SK-N-SH (cell line): ENCODE measurements around the gene CHST3. TPM values are rescaled to one million over a fixed set of nuclear protein-coding genes. Genes with fewer than 3 reads are reported as not detected.

ENCODE experiments used
- CTCF ChIA-PET: fragments of 300-600, 350-600 bp; formaldehyde crosslinking; extraction: SDS; loops from one replicate; lab custom pipeline; 2021; lab: Yijun Ruan, JAX
- POLR2A ChIA-PET: fragments of 350-600 bp; sonication (Branson Sonifier 250); formaldehyde crosslinking; extraction: SDS; loops from one replicate; lab custom pipeline; 2020; ENCODE audit warnings: antibody characterized with exemption, inconsistent platforms; lab: Yijun Ruan, JAX
- DNase-seq: peaks from one replicate; pipeline ENCODE4 v3.0.0; 2012
- H2AFZ ChIP-seq: fragments of 200-600 bp; sonication (generic); 2 replicates; pipeline ENCODE4 v1.8.1; 2016; ENCODE audit warnings: antibody characterized with exemption, mild to moderate bottlenecking, low read depth
- H3F3A ChIP-seq: fragments of 200-600 bp; sonication (generic); replicated peaks from 2 replicates; pipeline ENCODE3; 2016; ENCODE audit warnings: antibody characterized with exemption, mild to moderate bottlenecking; ENCODE audit not compliant: insufficient read depth
- H3K27ac ChIP-seq, 2 experiments: fragments of 200-500 bp in 1 of 2; fragments of 200-600 bp in 1 of 2; sonication (Bioruptor generic) in 1 of 2; sonication (generic), shearing (Covaris generic) in 1 of 2; 2 replicates each; pipeline versions ENCODE4 v1.5.1 to v1.6.1; 2014 to 2016; ENCODE audit warnings: low read depth in 2 of 2, inconsistent platforms in 1 of 2, low read length in 1 of 2, mild to moderate bottlenecking in 1 of 2, mixed read lengths in 1 of 2
- H3K27me3 ChIP-seq: fragments of 200-600 bp; sonication (generic), shearing (Covaris generic); 2 replicates; pipeline ENCODE4 v1.6.1; 2016; ENCODE audit warnings: mixed run types; ENCODE audit not compliant: insufficient read depth
- H3K36me3 ChIP-seq, 2 experiments: fragments of 200-500 bp in 1 of 2; fragments of 200-600 bp in 1 of 2; sonication (Bioruptor generic) in 1 of 2; sonication (generic) in 1 of 2; replicated peaks in 1 of 2; 2 replicates each; pipeline versions ENCODE3 to v1.5.1; 2014 to 2016; ENCODE audit warnings: low read length in 1 of 2, mild to moderate bottlenecking in 1 of 2; ENCODE audit not compliant: insufficient read depth in 2 of 2, control insufficient read depth in 1 of 2
- H3K4me1 ChIP-seq, 2 experiments: fragments of 200-500 bp in 1 of 2; fragments of 200-600 bp in 1 of 2; sonication (Bioruptor generic) in 1 of 2; sonication (generic), shearing (Covaris generic) in 1 of 2; 2 replicates each; pipeline versions ENCODE4 v1.5.1 to v1.6.1; 2014 to 2016; ENCODE audit warnings: low read depth in 1 of 2, low read length in 1 of 2, mixed run types in 1 of 2; ENCODE audit not compliant: insufficient read depth in 2 of 2, control insufficient read depth in 1 of 2
- H3K4me2 ChIP-seq: fragments of 200-600 bp; sonication (generic), shearing (Covaris generic); 2 replicates; pipeline ENCODE4 v1.6.1; 2017; ENCODE audit warnings: mixed run types
- H3K4me3 ChIP-seq, 2 experiments: fragments of 200-500 bp in 1 of 2; fragments of 200-600 bp in 1 of 2; sonication (Bioruptor generic) in 1 of 2; sonication (generic), shearing (Covaris generic) in 1 of 2; 2 replicates each; pipeline versions ENCODE4 v1.5.1 to v1.8.1; 2014 to 2016; ENCODE audit warnings: low read depth in 2 of 2, inconsistent platforms in 1 of 2, low read length in 1 of 2, mild to moderate bottlenecking in 1 of 2, mixed read lengths in 1 of 2, moderate library complexity in 1 of 2
- H3K79me2 ChIP-seq: fragments of 200-600 bp; sonication (generic); 2 replicates; pipeline ENCODE4 v1.8.1; 2017; ENCODE audit warnings: mild to moderate bottlenecking; ENCODE audit not compliant: insufficient read depth
- H3K9ac ChIP-seq: fragments of 200-600 bp; sonication (generic); 2 replicates; pipeline ENCODE4 v1.6.1; 2017; ENCODE audit warnings: mixed run types
- H3K9me2 ChIP-seq: fragments of 200-600 bp; sonication (generic); 2 replicates; pipeline ENCODE4 v1.6.1; 2017; ENCODE audit warnings: mixed run types
- H3K9me3 ChIP-seq: fragments of 200-600 bp; sonication (generic); 2 replicates; pipeline ENCODE4 v1.6.1; 2017; ENCODE audit warnings: mixed run types, mild to moderate bottlenecking, moderate library complexity
- H4K20me1 ChIP-seq: fragments of 200-600 bp; sonication (generic); 2 replicates; pipeline ENCODE4 v1.6.1; 2017; ENCODE audit warnings: mild to moderate bottlenecking, mixed run types; ENCODE audit not compliant: insufficient read depth
- EP300 ChIP-seq, 2 experiments: IDR thresholded peaks; 2 replicates each; pipeline versions ENCODE4 v1.4.0 to v1.6.1; 2012; ENCODE audit warnings: borderline replicate concordance in 1 of 2, low read depth in 1 of 2, low read length in 1 of 2
- EZH2phosphoT487 ChIP-seq: fragments of 200-600 bp; sonication (generic); IDR thresholded peaks from 2 replicates; pipeline ENCODE4 v1.6.1; 2017; ENCODE audit warnings: low read depth, mixed run types, mild to moderate bottlenecking, antibody characterized with exemption, moderate library complexity, borderline replicate concordance
- FOXM1 ChIP-seq: IDR thresholded peaks from 2 replicates; pipeline ENCODE4 v1.4.0; 2012; ENCODE audit warnings: low read depth, mild to moderate bottlenecking
- GABPA ChIP-seq: IDR thresholded peaks from 2 replicates; pipeline ENCODE4 v1.4.0; 2012; ENCODE audit warnings: low read depth, mild to moderate bottlenecking
- GATA2 ChIP-seq: sonication (generic); formaldehyde crosslinking; IDR thresholded peaks from 2 replicates; pipeline ENCODE4 v1.5.0; 2020; ENCODE audit warnings: mild to moderate bottlenecking, missing genetic modification reagents
- NRF1 ChIP-seq: IDR thresholded peaks from 2 replicates; pipeline ENCODE4 v1.6.1; 2012; ENCODE audit warnings: low read depth, mild to moderate bottlenecking, low read length
- POLR2AphosphoS5 ChIP-seq: IDR thresholded peaks from 2 replicates; pipeline ENCODE4 v1.6.1; 2012; ENCODE audit warnings: low read depth, low read length
- RCOR1 ChIP-seq: fragments of 150-350 bp; IDR thresholded peaks from 2 replicates; pipeline ENCODE4 v1.6.1; 2017; ENCODE audit warnings: antibody characterized with exemption, low read length
- RFX5 ChIP-seq: IDR thresholded peaks from 2 replicates; pipeline ENCODE4 v1.6.1; 2012; ENCODE audit warnings: mild to moderate bottlenecking, improper control_type of control experiment, low read length
- TEAD4 ChIP-seq: IDR thresholded peaks from 2 replicates; pipeline ENCODE4 v1.4.0; 2012; ENCODE audit warnings: mild to moderate bottlenecking, borderline replicate concordance; ENCODE audit not compliant: insufficient read depth
- USF1 ChIP-seq: IDR thresholded peaks from 2 replicates; pipeline ENCODE4 v1.4.0; 2012; ENCODE audit warnings: low read depth, borderline replicate concordance
- ZBTB33 ChIP-seq: IDR thresholded peaks from 2 replicates; pipeline ENCODE4 v1.4.0; 2012; ENCODE audit warnings: low read depth, borderline replicate concordance
- WGBS: methylation state at CpG from one replicate; pipeline ENCODE4 v1.1.6; 2017; ENCODE audit warnings: low lambda C conversion rate; 5-methylcytosine and 5-hydroxymethylcytosine counted together
- polyA plus RNA-seq, 3 experiments: library from polyadenylated mRNA; depleted of rRNA; stranded (reverse); fragments of >200 nt; gene quantifications; 2 replicates each; pipeline ENCODE4 v1.2.3, GENCODE V29; 2012

Gene CHST3
- polyA plus RNA-seq, 1 of the 3 experiments (the other 2 are of a cell fraction), result 6.0 TPM

- no peak overlapping the region; a peak in 1 of 4 replicates for H3K27ac ChIP-seq
- ChIA-PET POLR2A (no interaction called here), CTCF (interaction anchor here (1.1 to 1.4 kb wide), 2 partner anchors 37 to 115 kb away, joined by 4 to 7 read pairs; no protein-coding TSS in a partner anchor)
- DNase-seq, result no peak
- H2AFZ ChIP-seq, result no peak overlapping the region
- no peak overlapping the region for H3K4me3 ChIP-seq
- H3K4me2 ChIP-seq, result no peak overlapping the region
- no peak for TF ChIP-seq USF1
- no peak for TF ChIP-seq POLR2AphosphoS5
- no peak for TF ChIP-seq TEAD4
- TF ChIP-seq GATA2 (CRISPR knock-in tag), result no peak
- no peak for TF ChIP-seq FOXM1
- H3K36me3 ChIP-seq, result peaks cover 0 to 11% of the 10 kb centered on the region in 2 experiments
- peaks cover 3% of the 10 kb centered on the region; the same call in 1 of the 2 replicates for H3K79me2 ChIP-seq
- no peaks in the 10 kb centered on the region for H3K9me3 ChIP-seq
- no peak overlapping the region for H3K9ac ChIP-seq
- no peaks in the 10 kb centered on the region for H3K27me3 ChIP-seq
- peaks cover 3% of the 10 kb centered on the region for H3F3A ChIP-seq
- peaks cover 13 to 55% of the 10 kb centered on the region in 2 experiments for H3K4me1 ChIP-seq
- H3K9me2 ChIP-seq, result no peaks in the 10 kb centered on the region
- H4K20me1 ChIP-seq, result no peaks in the 10 kb centered on the region
- WGBS, result 95% methylated on average over 9 of the region's 9 CpGs
Measured at GRCh38 chr10:72011016-72011415, 46.8 kb downstream of the CHST3 start.

- CTCF ChIA-PET, result interaction anchor here (0.6 to 3.5 kb wide), 4 partner anchors 37 to 315 kb away, joined by 3 to 15 read pairs (median 6); no protein-coding TSS in a partner anchor
- Histone ChIP-seq H3K9me2 (no peaks in the 10 kb centered on the region), H3K4me3 (no peak overlapping the region), H3K79me2 (peaks cover 3% of the 10 kb centered on the region; the same call in 1 of the 2 replicates), H3F3A (peaks cover 3% of the 10 kb centered on the region), H3K27ac (no peak overlapping the region; a peak in 1 of 4 replicates), H3K36me3 (peaks cover 0 to 11% of the 10 kb centered on the region in 2 experiments), H3K9ac (no peak overlapping the region), H2AFZ (no peak overlapping the region), H3K4me1 (peaks cover 13 to 55% of the 10 kb centered on the region in 2 experiments), H3K27me3 (no peaks in the 10 kb centered on the region), H4K20me1 (no peaks in the 10 kb centered on the region), H3K4me2 (no peak overlapping the region), H3K9me3 (no peaks in the 10 kb centered on the region)
- POLR2A ChIA-PET, result no interaction called here
- DNase-seq, result no peak
- TF ChIP-seq GABPA, result no peak
- no peak for TF ChIP-seq EZH2phosphoT487
- TF ChIP-seq RFX5, result no peak
- no peak for TF ChIP-seq EP300 (IDR thresholded peaks at IDR 0.05; ENCODE audit: borderline replicate concordance in 1 of 2, low read depth in 1 of 2, low read length in 1 of 2)
- no peak for TF ChIP-seq RCOR1
- TF ChIP-seq ZBTB33, result no peak
- no peak for TF ChIP-seq NRF1
- WGBS, result 93% methylated on average over 7 of the region's 8 CpGs
Measured at GRCh38 chr10:72011468-72011867, 47.3 kb downstream of the CHST3 start.
